ENCODE data around the gene MLPH.

- TF ChIP-seq CTCF (IDR thresholded peaks at IDR 0.05) (no peak), POLR2A (IDR thresholded peaks at IDR 0.05) (peak; percentile 66)
These were observed 60.9 kb downstream of the MLPH start for GRCh38 chr2:237547841-237548416.
